ENCODE results near the gene VEGFC.

The VEGFC gene

GRCh38 chr4:176792326-176793059 is at the start of gene VEGFC:
VEGFC (minus strand) TSS chr4:176792922; CDS start chr4:176792311, 611 bp downstream.
- no peak for DNase-seq (ENCODE audit: low read depth)

GRCh38 chr4:176841711-176842112 is 49.0 kb upstream of the VEGFC start:
- no peak for DNase-seq (ENCODE audit: low read depth)

- DNase-seq (ENCODE audit: low read depth), result no peak
Observed at GRCh38 chr4:176840166-176840565, 47.4 kb upstream of the VEGFC start.

GRCh38 chr4:176839656-176840055 is 46.9 kb upstream of the VEGFC start:
- DNase-seq (ENCODE audit: low read depth), result no peak

GRCh38 chr4:176838601-176839433 is 46.1 kb upstream of the VEGFC start:
- DNase-seq (ENCODE audit: low read depth), result no peak

- no peak for DNase-seq (ENCODE audit: low read depth)
Observed at GRCh38 chr4:176837169-176837895, 44.6 kb upstream of the VEGFC start.

- no peak for DNase-seq (ENCODE audit: low read depth)
Observed at GRCh38 chr4:176834531-176834930, 41.8 kb upstream of the VEGFC start.

GRCh38 chr4:176833400-176834175 is 40.9 kb upstream of the VEGFC start:
- no peak for DNase-seq (ENCODE audit: low read depth)

GRCh38 chr4:176830971-176831370 is 38.2 kb upstream of the VEGFC start:
- DNase-seq (ENCODE audit: low read depth), result no peak

GRCh38 chr4:176825586-176825985 is 32.9 kb upstream of the VEGFC start:
- DNase-seq (ENCODE audit: low read depth), result no peak

- no peak for DNase-seq (ENCODE audit: low read depth)
Observed at GRCh38 chr4:176824645-176825366, 32.1 kb upstream of the VEGFC start.

- no peak for DNase-seq (ENCODE audit: low read depth)
Observed at GRCh38 chr4:176818531-176818930, 25.8 kb upstream of the VEGFC start.

GRCh38 chr4:176817204-176817603 is 24.5 kb upstream of the VEGFC start:
- DNase-seq (ENCODE audit: low read depth), result no peak

- DNase-seq (ENCODE audit: low read depth), result no peak
Observed at GRCh38 chr4:176814770-176815169, 22.0 kb upstream of the VEGFC start.

- no peak for DNase-seq (ENCODE audit: low read depth)
Observed at GRCh38 chr4:176810481-176811249, 17.9 kb upstream of the VEGFC start.

GRCh38 chr4:176806778-176807375 is 14.2 kb upstream of the VEGFC start:
- DNase-seq (ENCODE audit: low read depth), result no peak

GRCh38 chr4:176805155-176805554 is 12.4 kb upstream of the VEGFC start:
- DNase-seq (ENCODE audit: low read depth), result no peak

- DNase-seq (ENCODE audit: low read depth), result no peak
Observed at GRCh38 chr4:176800891-176801534, 8.3 kb upstream of the VEGFC start.

GRCh38 chr4:176799653-176800052 is 6.9 kb upstream of the VEGFC start:
- DNase-seq (ENCODE audit: low read depth), result no peak
